Loucy (cell line): ENCODE results near the gene TRIM74.
"Not testable (repeated sequence)": the region's sequence is repeated elsewhere in the genome, so short reads cannot be mapped to it uniquely, and the experiment has no call there.

ENCODE experiments used
- H2AFZ ChIP-seq: fragments of 200-600 bp; sonication (generic); 2 replicates; pipeline ENCODE4 v1.6.0; 2016; ENCODE audit warnings: antibody characterized with exemption, mild to moderate bottlenecking, low read length, moderate library complexity
- H3F3A ChIP-seq: fragments of 200-600 bp; 2 replicates; pipeline ENCODE4 v1.6.0; 2016; ENCODE audit warnings: antibody characterized with exemption, low read depth, mild to moderate bottlenecking
- H3K27me3 ChIP-seq: fragments of 200-600 bp; sonication (generic); 2 replicates; pipeline ENCODE4 v1.6.1; 2014; ENCODE audit warnings: low read length, mild to moderate bottlenecking; ENCODE audit not compliant: insufficient read depth, poor library complexity, severe bottlenecking
- H3K36me3 ChIP-seq: fragments of 200-600 bp; sonication (generic); 2 replicates; pipeline ENCODE4 v1.6.1; 2016; ENCODE audit warnings: low read length; ENCODE audit not compliant: insufficient read depth
- H3K4me1 ChIP-seq: fragments of 200-600 bp; sonication (generic); 2 replicates; pipeline ENCODE4 v1.5.1; 2014; ENCODE audit warnings: low read length, mild to moderate bottlenecking; ENCODE audit not compliant: insufficient read depth, poor library complexity, severe bottlenecking
- H3K4me2 ChIP-seq: fragments of 200-600 bp; sonication (generic); 2 replicates; pipeline ENCODE4 v1.6.0; 2014; ENCODE audit warnings: antibody characterized with exemption, low read length, low read depth, mild to moderate bottlenecking; ENCODE audit not compliant: poor library complexity, severe bottlenecking
- H3K4me3 ChIP-seq: fragments of 200-600 bp; sonication (generic); 2 replicates; pipeline ENCODE4 v1.5.1; 2014; ENCODE audit warnings: low read length, mild to moderate bottlenecking, mixed read lengths; ENCODE audit not compliant: poor library complexity, severe bottlenecking
- H3K79me2 ChIP-seq: fragments of 200-600 bp; sonication (generic); 2 replicates; pipeline ENCODE4 v1.6.1; 2014; ENCODE audit warnings: low read length; ENCODE audit not compliant: insufficient read depth
- H3K9ac ChIP-seq: fragments of 200-600 bp; sonication (generic); 2 replicates; pipeline ENCODE4 v1.6.0; 2014; ENCODE audit warnings: mild to moderate bottlenecking, low read depth, low read length, moderate library complexity; ENCODE audit not compliant: poor library complexity, severe bottlenecking
- H3K9me2 ChIP-seq: fragments of 200-600 bp; sonication (generic); replicated peaks from 2 replicates; pipeline ENCODE4 v1.6.1; 2016; ENCODE audit warnings: low read depth, low read length, mixed read lengths
- H3K9me3 ChIP-seq: fragments of 200-600 bp; sonication (generic); 2 replicates; pipeline ENCODE4 v1.6.1; 2014; ENCODE audit warnings: mild to moderate bottlenecking, antibody characterized with exemption, low read length, low read depth; ENCODE audit not compliant: insufficient read depth
- H4K20me1 ChIP-seq: fragments of 200-600 bp; sonication (generic); 2 replicates; pipeline ENCODE4 v1.6.0; 2014; ENCODE audit warnings: antibody characterized with exemption, low read length, mild to moderate bottlenecking; ENCODE audit not compliant: insufficient read depth, poor library complexity, severe bottlenecking

Gene TRIM74

GRCh38 chr7:72969688-72970087 is 422 bp upstream of the TRIM74 start:
- not testable (repeated sequence) for H3K9me3 ChIP-seq, H3K4me1 ChIP-seq, H3F3A ChIP-seq, H3K9me2 ChIP-seq, H3K36me3 ChIP-seq, H3K27me3 ChIP-seq, H3K4me2 ChIP-seq, H3K9ac ChIP-seq, H2AFZ ChIP-seq, H3K79me2 ChIP-seq, H3K4me3 ChIP-seq, H4K20me1 ChIP-seq

DNA sequence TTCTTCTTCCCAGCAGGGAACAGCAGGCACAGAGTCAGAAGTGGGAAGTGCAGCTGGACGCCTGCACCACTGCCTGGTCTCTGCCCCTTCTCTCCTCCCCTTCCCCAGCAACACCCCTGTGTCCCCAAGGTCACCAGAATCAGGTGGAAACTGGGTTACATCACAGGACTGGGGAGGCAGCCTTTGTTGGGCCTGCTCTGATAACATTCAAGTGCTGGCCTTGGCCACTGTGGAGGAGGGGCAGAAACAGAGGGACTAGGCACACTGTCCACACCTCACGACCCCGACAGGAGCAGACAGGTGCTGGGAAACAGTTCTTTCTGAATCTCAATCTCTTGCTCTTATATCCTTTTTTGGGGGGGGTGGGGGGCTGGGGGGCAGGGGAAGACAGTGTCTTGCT is 2.4 kb downstream of the TRIM74 start:
- H3K4me1 ChIP-seq, H3K4me3 ChIP-seq, H2AFZ ChIP-seq, H3K36me3 ChIP-seq, H3F3A ChIP-seq, H3K9ac ChIP-seq, H3K9me3 ChIP-seq, H4K20me1 ChIP-seq, H3K4me2 ChIP-seq, H3K27me3 ChIP-seq, H3K79me2 ChIP-seq, H3K9me2 ChIP-seq: not testable (repeated sequence)

DNA sequence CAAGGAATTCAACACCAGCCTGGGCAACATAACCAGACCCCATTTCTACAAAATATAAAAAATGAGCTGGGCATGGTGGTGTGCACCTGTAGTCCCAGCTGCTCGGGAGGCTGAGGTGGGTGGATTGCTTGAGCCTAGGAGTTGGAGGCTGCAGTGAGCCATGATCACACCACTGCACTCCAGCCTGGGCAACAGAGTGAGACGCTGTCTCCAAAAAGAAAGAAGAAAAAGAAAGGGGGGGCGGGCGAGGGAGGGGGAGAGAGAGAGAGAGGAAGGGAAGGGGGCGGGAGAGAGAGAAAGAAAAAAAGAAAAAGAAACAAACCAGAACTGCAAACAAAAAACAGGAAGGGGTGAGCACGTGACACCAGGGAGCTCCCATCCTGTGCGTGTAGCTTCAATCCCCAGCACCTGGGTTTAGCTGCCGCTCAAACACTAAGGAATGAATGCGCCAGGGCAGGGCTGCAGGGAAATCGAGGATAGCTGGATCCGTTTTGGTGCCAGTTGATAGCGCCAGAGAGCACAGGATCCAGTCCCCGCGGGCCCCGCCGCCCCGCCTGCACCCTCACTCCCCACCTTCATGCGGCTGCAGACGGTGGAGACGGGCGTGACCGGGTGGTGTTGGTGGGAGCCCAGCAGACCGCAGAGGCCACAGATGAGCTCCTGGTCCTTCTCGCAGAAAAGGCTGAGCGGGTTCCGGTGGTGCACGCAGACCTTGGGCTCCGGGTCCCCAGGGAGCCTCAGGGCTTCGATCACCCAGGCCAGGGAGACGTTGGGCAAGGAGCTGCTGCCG is 3.9 kb downstream of the TRIM74 start:
- H3K4me2 ChIP-seq, H2AFZ ChIP-seq, H3K36me3 ChIP-seq, H4K20me1 ChIP-seq, H3K4me1 ChIP-seq, H3K9ac ChIP-seq, H3K9me2 ChIP-seq, H3K4me3 ChIP-seq, H3K9me3 ChIP-seq, H3F3A ChIP-seq, H3K79me2 ChIP-seq, H3K27me3 ChIP-seq: not testable (repeated sequence)

DNA sequence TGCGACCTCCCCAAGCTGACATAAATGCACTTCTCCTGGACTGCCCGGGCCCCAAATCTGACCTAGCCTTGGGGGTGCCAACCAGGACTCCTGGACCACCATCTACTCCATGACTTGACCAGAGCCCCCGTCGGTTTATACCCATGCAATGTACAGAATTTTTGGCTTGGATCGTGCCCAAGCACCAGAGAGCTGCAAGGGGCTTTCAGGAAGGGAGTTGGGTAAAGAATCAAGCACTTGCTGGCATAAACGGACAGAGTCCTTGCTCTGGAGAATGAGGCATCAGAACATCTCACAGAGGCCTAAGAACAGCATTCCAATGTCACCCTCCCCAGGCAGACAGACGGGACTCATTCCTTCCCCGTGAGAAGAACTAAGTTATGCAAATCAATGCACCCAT is 6.2 kb downstream of the TRIM74 start:
- H3K4me3 ChIP-seq, H2AFZ ChIP-seq, H3K9ac ChIP-seq, H4K20me1 ChIP-seq, H3K27me3 ChIP-seq, H3K36me3 ChIP-seq, H3K9me3 ChIP-seq, H3K4me1 ChIP-seq, H3F3A ChIP-seq, H3K79me2 ChIP-seq, H3K9me2 ChIP-seq, H3K4me2 ChIP-seq: not testable (repeated sequence)

- H3K4me2 ChIP-seq, H3K36me3 ChIP-seq, H2AFZ ChIP-seq, H3F3A ChIP-seq, H4K20me1 ChIP-seq, H3K4me1 ChIP-seq, H3K27me3 ChIP-seq, H3K9me3 ChIP-seq, H3K9ac ChIP-seq, H3K79me2 ChIP-seq, H3K4me3 ChIP-seq, H3K9me2 ChIP-seq: not testable (repeated sequence)
Observed at GRCh38 chr7:72961346-72961650, 8.0 kb downstream of the TRIM74 start.

DNA sequence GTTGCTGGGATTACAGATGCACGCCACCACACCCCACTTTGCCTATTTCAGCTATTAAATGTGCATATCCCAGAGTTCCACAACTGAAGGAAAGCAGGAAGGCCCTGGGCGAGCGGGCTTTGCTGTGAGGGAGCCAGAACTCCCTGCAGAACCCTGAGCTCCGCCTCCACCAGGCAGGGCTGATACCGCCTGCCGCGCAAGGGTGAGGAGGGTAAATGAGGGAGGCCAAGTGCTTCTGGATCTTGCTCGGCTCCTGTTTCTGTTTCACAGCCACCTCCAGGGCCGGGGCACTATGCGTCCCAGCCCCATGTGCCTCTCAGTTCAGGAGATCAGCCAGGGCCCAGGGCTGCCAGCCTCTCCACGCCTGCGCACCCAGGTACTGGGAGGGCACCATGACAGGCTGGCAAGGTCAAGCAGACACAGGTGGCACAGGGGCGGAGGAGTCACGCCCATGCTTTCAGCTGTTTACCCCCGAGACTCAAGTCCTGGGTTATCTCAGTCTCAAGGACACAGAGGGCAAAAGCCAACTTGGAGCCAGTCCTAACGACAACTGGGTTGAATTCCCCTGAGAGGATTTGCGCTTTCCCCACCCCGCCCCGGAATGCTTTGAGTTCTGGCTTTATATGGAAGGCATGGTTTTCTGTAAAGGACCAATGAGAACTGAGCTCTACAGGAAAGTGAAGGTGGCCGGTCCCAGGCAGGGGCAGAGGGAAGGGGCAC is 8.5 kb downstream of the TRIM74 start:
- not testable (repeated sequence) for H3K9ac ChIP-seq, H3K9me3 ChIP-seq, H3K4me2 ChIP-seq, H3K9me2 ChIP-seq, H3K4me3 ChIP-seq, H3F3A ChIP-seq, H3K27me3 ChIP-seq, H3K4me1 ChIP-seq, H3K79me2 ChIP-seq, H3K36me3 ChIP-seq, H4K20me1 ChIP-seq, H2AFZ ChIP-seq

DNA sequence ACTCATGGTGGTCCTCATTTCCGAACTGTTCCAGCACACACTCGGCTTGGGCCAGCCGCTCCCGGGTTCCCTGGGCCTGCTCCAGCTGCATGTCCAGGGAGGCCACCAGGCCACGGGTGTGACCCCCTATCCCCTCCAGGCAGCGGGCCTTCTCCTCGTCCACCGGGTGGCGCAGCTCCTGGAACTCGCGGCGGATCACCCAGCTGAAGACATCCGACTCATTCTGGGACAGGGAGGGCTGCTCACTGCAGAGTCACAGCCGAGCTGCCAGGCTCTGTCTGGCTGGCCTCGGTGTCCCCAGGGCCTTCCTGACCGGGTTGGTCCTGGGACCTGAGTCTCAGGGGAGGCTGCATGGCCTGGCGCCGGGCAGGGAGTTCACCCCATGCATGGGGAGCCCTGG is 9.2 kb downstream of the TRIM74 start:
- not testable (repeated sequence) for H4K20me1 ChIP-seq, H3K9me3 ChIP-seq, H3F3A ChIP-seq, H3K4me3 ChIP-seq, H3K9me2 ChIP-seq, H3K36me3 ChIP-seq, H3K79me2 ChIP-seq, H3K4me1 ChIP-seq, H2AFZ ChIP-seq, H3K4me2 ChIP-seq, H3K9ac ChIP-seq, H3K27me3 ChIP-seq
